ENCODE data around the gene TSPOAP1. TPM values are rescaled to one million over a fixed set of nuclear protein-coding genes. Genes with fewer than 3 reads are reported as not detected.

Gene TSPOAP1
- total and polyA plus RNA-seq, 2 of the 13 experiments (the other 11 are each of a cell fraction or from before 2014, with no cell fraction given), result not detected

- TF ChIP-seq RFX1 (IDR thresholded peaks at IDR 0.05) (no peak), MED8 (CRISPR knock-in tag; IDR thresholded peaks at IDR 0.05; ENCODE audit: insufficient replicate concordance) (no peak), ZFX (CRISPR knock-in tag; IDR thresholded peaks at IDR 0.05; ENCODE audit: low read depth) (peak; percentile 68; the same call in 1 of the 2 replicates), ZIK1 (CRISPR knock-in tag; IDR thresholded peaks at IDR 0.05; ENCODE audit: borderline replicate concordance, low read depth) (0 out of 2 replicates have a peak, but pooled peaks have one; percentile 39), HNRNPH1 (optimal IDR thresholded peaks at IDR 0.05; ENCODE audit: low read depth, low read length) (no peak), CREM (IDR thresholded peaks at IDR 0.05) (peak; percentile 43; the same call in 1 of the 2 replicates), CREM (CRISPR knock-in tag; IDR thresholded peaks at IDR 0.05) (no peak), MXI1 (IDR thresholded peaks at IDR 0.05; ENCODE audit: borderline replicate concordance, low read depth, low read length) (no peak; the same call in 2 of the 3 replicates), DNMT3B (CRISPR knock-in tag; conservative IDR thresholded peaks at IDR 0.05) (0 out of 2 replicates have a peak, but pooled peaks have one; percentile 29), HIVEP1 (CRISPR knock-in tag; IDR thresholded peaks at IDR 0.05) (no peak), ZNF205 (CRISPR knock-in tag; IDR thresholded peaks at IDR 0.05) (no peak), ZNF75D (CRISPR knock-in tag; IDR thresholded peaks at IDR 0.05; ENCODE audit: borderline replicate concordance) (no peak), MXD4 (CRISPR knock-in tag; IDR thresholded peaks at IDR 0.05) (0 out of 2 replicates have a peak, but pooled peaks have one; percentile 32), ZSCAN12 (CRISPR knock-in tag; IDR thresholded peaks at IDR 0.05) (no peak), PITX1 (CRISPR knock-in tag; IDR thresholded peaks at IDR 0.05) (peak; percentile 10; the same call in 1 of the 2 replicates), HDAC1 (CRISPR knock-in tag; IDR thresholded peaks at IDR 0.05) (no peak), ATM (IDR thresholded peaks at IDR 0.05; ENCODE audit: borderline replicate concordance) (no peak), TSC22D2 (CRISPR knock-in tag; IDR thresholded peaks at IDR 0.05; ENCODE audit: borderline replicate concordance) (no peak), HNF1B (CRISPR knock-in tag; IDR thresholded peaks at IDR 0.05) (0 out of 2 replicates have a peak, but pooled peaks have one; percentile 47), EHMT2 (IDR thresholded peaks at IDR 0.05; ENCODE audit: borderline replicate concordance, low read depth, low read length) (no peak), MTERF4 (CRISPR knock-in tag; IDR thresholded peaks at IDR 0.05) (no peak), TRAFD1 (CRISPR knock-in tag; IDR thresholded peaks at IDR 0.05; ENCODE audit: borderline replicate concordance) (no peak), ZNF446 (CRISPR knock-in tag; IDR thresholded peaks at IDR 0.05) (no peak), NFYB (CRISPR knock-in tag; IDR thresholded peaks at IDR 0.05) (peak; percentile 59), KMT2B (CRISPR knock-in tag; IDR thresholded peaks at IDR 0.05) (peak; percentile 54; the same call in 1 of the 2 replicates)
- TF ChIP-seq, protein P1, sequence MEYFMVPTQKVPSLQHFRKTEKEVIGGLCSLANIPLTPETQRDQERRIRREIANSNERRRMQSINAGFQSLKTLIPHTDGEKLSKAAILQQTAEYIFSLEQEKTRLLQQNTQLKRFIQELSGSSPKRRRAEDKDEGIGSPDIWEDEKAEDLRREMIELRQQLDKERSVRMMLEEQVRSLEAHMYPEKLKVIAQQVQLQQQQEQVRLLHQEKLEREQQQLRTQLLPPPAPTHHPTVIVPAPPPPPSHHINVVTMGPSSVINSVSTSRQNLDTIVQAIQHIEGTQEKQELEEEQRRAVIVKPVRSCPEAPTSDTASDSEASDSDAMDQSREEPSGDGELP (IDR thresholded peaks at IDR 0.05; ENCODE audit: borderline replicate concordance, low read depth), result peak; percentile 16; the same call in 1 of the 2 replicates
These were observed 9.2 kb upstream of the TSPOAP1 start (continued) for GRCh38 chr17:58337600-58338453.

Measured in HepG2 (cell line).